Measurements from ENCODE around the gene SLC25A22.

DNA sequence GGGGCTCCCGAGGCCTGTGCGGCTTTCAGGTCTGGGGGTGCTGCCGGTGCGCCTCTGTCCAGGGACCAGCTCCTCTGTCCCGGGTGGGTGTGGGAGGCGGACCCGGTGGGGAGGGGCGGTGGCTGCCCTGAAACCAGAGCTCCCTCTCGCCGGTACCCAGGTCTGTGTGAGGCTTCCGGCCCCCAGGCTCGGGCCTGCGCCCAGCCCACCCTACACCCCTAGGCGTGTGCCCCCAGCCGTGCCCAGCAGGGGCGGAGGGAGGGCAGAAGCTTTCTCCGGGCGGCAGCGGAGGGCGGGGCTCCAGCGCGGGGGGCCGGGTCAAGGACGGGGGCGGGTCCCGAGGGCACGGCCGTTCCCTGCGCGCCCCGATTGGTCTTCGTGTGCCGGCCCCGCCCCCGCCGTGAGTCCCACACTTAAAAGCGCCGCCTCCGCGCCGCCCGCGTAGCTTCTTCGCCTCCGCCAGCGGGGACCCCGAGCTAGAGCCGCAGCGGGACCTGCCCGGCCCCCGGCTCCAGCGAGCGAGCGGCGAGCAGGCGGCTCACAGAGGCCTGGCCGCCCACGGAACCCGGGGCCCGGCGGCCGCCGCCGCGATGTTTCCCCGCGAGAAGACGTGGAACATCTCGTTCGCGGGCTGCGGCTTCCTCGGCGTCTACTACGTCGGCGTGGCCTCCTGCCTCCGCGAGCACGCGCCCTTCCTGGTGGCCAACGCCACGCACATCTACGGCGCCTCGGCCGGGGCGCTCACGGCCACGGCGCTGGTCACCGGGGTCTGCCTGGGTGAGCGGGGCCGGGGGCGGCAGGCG is 21.2 kb upstream of the SLC25A22 start:
- TF ChIP-seq POLR2A (IDR thresholded peaks at IDR 0.05), result peak; percentile 69 to 97 (median 72)
- TF ChIP-seq, protein P1, sequence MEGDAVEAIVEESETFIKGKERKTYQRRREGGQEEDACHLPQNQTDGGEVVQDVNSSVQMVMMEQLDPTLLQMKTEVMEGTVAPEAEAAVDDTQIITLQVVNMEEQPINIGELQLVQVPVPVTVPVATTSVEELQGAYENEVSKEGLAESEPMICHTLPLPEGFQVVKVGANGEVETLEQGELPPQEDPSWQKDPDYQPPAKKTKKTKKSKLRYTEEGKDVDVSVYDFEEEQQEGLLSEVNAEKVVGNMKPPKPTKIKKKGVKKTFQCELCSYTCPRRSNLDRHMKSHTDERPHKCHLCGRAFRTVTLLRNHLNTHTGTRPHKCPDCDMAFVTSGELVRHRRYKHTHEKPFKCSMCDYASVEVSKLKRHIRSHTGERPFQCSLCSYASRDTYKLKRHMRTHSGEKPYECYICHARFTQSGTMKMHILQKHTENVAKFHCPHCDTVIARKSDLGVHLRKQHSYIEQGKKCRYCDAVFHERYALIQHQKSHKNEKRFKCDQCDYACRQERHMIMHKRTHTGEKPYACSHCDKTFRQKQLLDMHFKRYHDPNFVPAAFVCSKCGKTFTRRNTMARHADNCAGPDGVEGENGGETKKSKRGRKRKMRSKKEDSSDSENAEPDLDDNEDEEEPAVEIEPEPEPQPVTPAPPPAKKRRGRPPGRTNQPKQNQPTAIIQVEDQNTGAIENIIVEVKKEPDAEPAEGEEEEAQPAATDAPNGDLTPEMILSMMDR (IDR thresholded peaks at IDR 0.05), result peak in 5 of 7 experiments; percentile 7 to 44 (median 39)

All from body of pancreas (tissue), 4 donors.